ENCODE results near the gene EEF1AKMT3. TPM values are rescaled to one million over a fixed set of nuclear protein-coding genes. Genes with fewer than 3 reads are reported as not detected.
A peak's percentile ranks its signal among the peaks of the same experiment; 100 is the strongest.

The EEF1AKMT3 gene
- polyA plus RNA-seq, 1 experiment, result 7.6 TPM

- POLR2A ChIA-PET, result interaction anchor here (1.9 to 2.2 kb wide), 2 partner anchors 9 to 10 kb away, joined by 8 to 10 read pairs; partner anchors contain the start of gene TSPAN31
- peak overlapping the region; percentile 35 for H3K4me3 ChIP-seq (ENCODE audit: low read depth, low read length)
- H3K27ac ChIP-seq (ENCODE audit: low read depth, low read length), result no peak overlapping the region
- H3K27me3 ChIP-seq (ENCODE audit: control insufficient read depth, insufficient read depth, low read length), result peaks cover 86% of the 10 kb centered on the region
- no peak for TF ChIP-seq CTCF (IDR thresholded peaks at IDR 0.05; ENCODE audit: low read depth, low read length)
- CTCF ChIA-PET, result interaction anchor here (1.2 to 2.6 kb wide), 3 partner anchors 9 to 277 kb away, joined by 9 to 19 read pairs (median 12); no protein-coding TSS in a partner anchor
- no peak for DNase-seq (ENCODE audit: low read depth, low spot score)
- no peaks in the 10 kb centered on the region; the same call in 1 of the 2 replicates for H3K9me3 ChIP-seq (ENCODE audit: control insufficient read depth, insufficient read depth, low read length)
Measured at GRCh38 chr12:57735198-57735855, 37.1 kb upstream of the EEF1AKMT3 start.

GRCh38 chr12:57735952-57736740, 36.3 kb upstream of the EEF1AKMT3 start:
- H3K4me3 ChIP-seq (ENCODE audit: low read depth, low read length), result peak overlapping the region; percentile 35
- no peak for DNase-seq (ENCODE audit: low read depth, low spot score)
- ChIA-PET POLR2A (interaction anchor here (1.9 to 2.2 kb wide), 2 partner anchors 9 to 10 kb away, joined by 8 to 10 read pairs; partner anchors contain the start of gene TSPAN31), CTCF (interaction anchor here (1.1 to 2.6 kb wide), 4 partner anchors 10 to 278 kb away, joined by 8 to 19 read pairs (median 10); no protein-coding TSS in a partner anchor)
- peak; percentile 51 for TF ChIP-seq CTCF (IDR thresholded peaks at IDR 0.05; ENCODE audit: low read depth, low read length)
- H3K27me3 ChIP-seq (ENCODE audit: control insufficient read depth, insufficient read depth, low read length), result peaks cover 88% of the 10 kb centered on the region
- H3K9me3 ChIP-seq (ENCODE audit: control insufficient read depth, insufficient read depth, low read length), result no peaks in the 10 kb centered on the region; the same call in 1 of the 2 replicates
- H3K27ac ChIP-seq (ENCODE audit: low read depth, low read length), result no peak overlapping the region

GRCh38 chr12:57736741-57737466, 35.5 kb upstream of the EEF1AKMT3 start:
- H3K9me3 ChIP-seq (ENCODE audit: control insufficient read depth, insufficient read depth, low read length), result no peaks in the 10 kb centered on the region; the same call in 1 of the 2 replicates
- CTCF ChIA-PET, result interaction anchor here (1.1 to 2.6 kb wide), 3 partner anchors 10 to 278 kb away, joined by 4 to 9 read pairs (median 8); no protein-coding TSS in a partner anchor
- H3K27ac ChIP-seq (ENCODE audit: low read depth, low read length), result no peak overlapping the region
- no peak for TF ChIP-seq CTCF (IDR thresholded peaks at IDR 0.05; ENCODE audit: low read depth, low read length)
- H3K27me3 ChIP-seq (ENCODE audit: control insufficient read depth, insufficient read depth, low read length), result peaks cover 92% of the 10 kb centered on the region
- no peak overlapping the region for H3K4me3 ChIP-seq (ENCODE audit: low read depth, low read length)
- no peak for DNase-seq (ENCODE audit: low read depth, low spot score)
- POLR2A ChIA-PET, result interaction anchor here (1.9 to 2.2 kb wide), 2 partner anchors 8 to 11 kb away, joined by 8 to 10 read pairs; partner anchors contain the start of gene TSPAN31

GRCh38 chr12:57737467-57738460, 34.6 kb upstream of the EEF1AKMT3 start:
- H3K9me3 ChIP-seq (ENCODE audit: control insufficient read depth, insufficient read depth, low read length), result no peaks in the 10 kb centered on the region; the same call in 1 of the 2 replicates
- H3K4me3 ChIP-seq (ENCODE audit: low read depth, low read length), result peak overlapping the region; percentile 7; the same call in 1 of the 2 replicates
- DNase-seq (ENCODE audit: low read depth, low spot score), result no peak
- H3K27me3 ChIP-seq (ENCODE audit: control insufficient read depth, insufficient read depth, low read length), result peaks cover 91% of the 10 kb centered on the region
- CTCF ChIA-PET, result interaction anchor here (1.0 to 2.6 kb wide), 4 partner anchors 11 to 279 kb away, joined by 4 to 9 read pairs (median 6); no protein-coding TSS in a partner anchor
- TF ChIP-seq CTCF (IDR thresholded peaks at IDR 0.05; ENCODE audit: low read depth, low read length), result peak; percentile 46
- no peak overlapping the region for H3K27ac ChIP-seq (ENCODE audit: low read depth, low read length)
- POLR2A ChIA-PET, result interaction anchor here (2.2 kb wide), 1 partner anchor 11 kb away, joined by 10 read pairs; no protein-coding TSS in a partner anchor
